IMR-90 (cell line): ENCODE measurements around the gene DZANK1. TPM values are rescaled to one million over a fixed set of nuclear protein-coding genes. Genes with fewer than 3 reads are reported as not detected.
A peak's percentile ranks its signal among the peaks of the same experiment; 100 is the strongest.

Experiments used
- ATAC-seq: fragments of 200-7000 bp; cut with Tn5 transposase; 2 replicates; pipeline ENCODE4 v1.9.1; 2020; ENCODE audit warnings: low read depth, mild to moderate bottlenecking, moderate library complexity
- BruUV-seq: library from RNA; stranded (reverse); fragments of 400-500 nt; replicated peaks from 2 replicates; lab custom pipeline; 2021; lab: Mats Ljungman, UMichigan
- CTCF ChIA-PET: fragments of 300-600 bp; formaldehyde crosslinking; extraction: SDS; loops from one replicate; lab custom pipeline; 2021; ENCODE audit warnings: antibody characterized with exemption; lab: Yijun Ruan, JAX
- POLR2A ChIA-PET: fragments of 300-600 bp; sonication (Branson Sonifier 250); formaldehyde crosslinking; loops from one replicate; lab custom pipeline; 2022; ENCODE audit warnings: antibody characterized with exemption; ENCODE audit not compliant: unreplicated experiment; lab: Charles Lee
- DNase-seq: peaks from one replicate; pipeline ENCODE4 v3.0.0; 2013
- H2AFZ ChIP-seq: replicated peaks from 2 replicates; pipeline ENCODE3; 2013; ENCODE audit warnings: low read length, mild to moderate bottlenecking; ENCODE audit not compliant: poor library complexity
- H2AK5ac ChIP-seq: 2 replicates; pipeline ENCODE4 v1.6.1; 2013; ENCODE audit warnings: low read depth, low read length, inconsistent platforms
- H2AK9ac ChIP-seq: replicated peaks from 2 replicates; pipeline ENCODE3; 2013; ENCODE audit warnings: mild to moderate bottlenecking, low read depth, low read length, moderate library complexity; ENCODE audit not compliant: poor library complexity
- H2BK120ac ChIP-seq: 2 replicates; pipeline ENCODE4 v1.6.1; 2013; ENCODE audit warnings: low read depth, low read length, inconsistent platforms
- H2BK15ac ChIP-seq: 3 replicates; pipeline ENCODE4 v1.6.1; 2013; ENCODE audit warnings: low read depth, low read length, inconsistent platforms
- H2BK20ac ChIP-seq: 2 replicates; pipeline ENCODE4 v1.6.1; 2013; ENCODE audit warnings: low read depth, mild to moderate bottlenecking, inconsistent platforms, low read length, moderate library complexity
- H2BK5ac ChIP-seq: 2 replicates; pipeline ENCODE4 v1.6.1; 2013; ENCODE audit warnings: mild to moderate bottlenecking, low read depth, low read length, inconsistent platforms; ENCODE audit not compliant: poor library complexity, severe bottlenecking
- H3K14ac ChIP-seq: replicated peaks from 2 replicates; pipeline ENCODE4 v1.6.1; 2013; ENCODE audit warnings: low read depth, low read length, inconsistent platforms
- H3K18ac ChIP-seq: 2 replicates; pipeline ENCODE4 v1.6.1; 2013; ENCODE audit warnings: low read depth, low read length, control low read depth
- H3K23ac ChIP-seq: 2 replicates; pipeline ENCODE4 v1.6.1; 2013; ENCODE audit warnings: low read depth, low read length, inconsistent platforms
- H3K27ac ChIP-seq: 2 replicates; pipeline ENCODE4 v1.5.1; 2013; ENCODE audit warnings: mild to moderate bottlenecking, control low read depth, low read length; ENCODE audit not compliant: insufficient read depth
- H3K27me3 ChIP-seq: 2 replicates; pipeline ENCODE4 v1.6.1; 2013; ENCODE audit warnings: low read length; ENCODE audit not compliant: control insufficient read depth, insufficient read depth
- H3K36me3 ChIP-seq: 2 replicates; pipeline ENCODE4 v1.6.1; 2013; ENCODE audit warnings: low read length, mixed read lengths; ENCODE audit not compliant: control insufficient read depth, insufficient read depth
- H3K4ac ChIP-seq: 2 replicates; pipeline ENCODE4 v1.6.1; 2013; ENCODE audit warnings: low read depth, low read length, inconsistent platforms
- H3K4me1 ChIP-seq: 2 replicates; pipeline ENCODE4 v1.6.1; 2013; ENCODE audit warnings: low read length, mixed read lengths; ENCODE audit not compliant: control insufficient read depth, insufficient read depth
- H3K4me2 ChIP-seq: 2 replicates; pipeline ENCODE4 v1.6.1; 2013; ENCODE audit warnings: low read depth, mild to moderate bottlenecking, control low read depth, low read length, moderate library complexity
- H3K4me3 ChIP-seq: 2 replicates; pipeline ENCODE4 v1.5.1; 2013; ENCODE audit warnings: low read depth, mild to moderate bottlenecking, control low read depth, low read length, moderate library complexity; ENCODE audit not compliant: insufficient read depth
- H3K56ac ChIP-seq: 2 replicates; pipeline ENCODE4 v1.6.1; 2013; ENCODE audit warnings: low read length, inconsistent platforms; ENCODE audit not compliant: insufficient read depth; ENCODE audit errors: extremely low read depth
- H3K79me1 ChIP-seq, 2 experiments: 2 replicates each; pipeline ENCODE4 v1.6.1; 2013; ENCODE audit warnings: low read length in 2 of 2, inconsistent platforms in 1 of 2, low read depth in 1 of 2
- H3K9ac ChIP-seq: 2 replicates; pipeline ENCODE4 v1.6.1; 2013; ENCODE audit warnings: low read depth, low read length, control low read depth
- H3K9me1 ChIP-seq: 2 replicates; pipeline ENCODE4 v1.6.1; 2013; ENCODE audit warnings: low read length, inconsistent platforms; ENCODE audit not compliant: insufficient read depth
- H3K9me3 ChIP-seq: 2 replicates; pipeline ENCODE4 v1.6.1; 2013; ENCODE audit warnings: low read length; ENCODE audit not compliant: control insufficient read depth, insufficient read depth
- H4K20me1 ChIP-seq: 2 replicates; pipeline ENCODE4 v1.6.1; 2013; ENCODE audit warnings: low read length, inconsistent platforms; ENCODE audit not compliant: insufficient read depth
- H4K5ac ChIP-seq: 2 replicates; pipeline ENCODE4 v1.6.1; 2013; ENCODE audit warnings: mild to moderate bottlenecking, low read depth, low read length, control low read depth
- H4K8ac ChIP-seq, 2 experiments: 2 replicates each; pipeline ENCODE4 v1.6.1; 2013; ENCODE audit warnings: low read depth in 2 of 2, low read length in 2 of 2, control low read depth in 1 of 2, inconsistent platforms in 1 of 2
- H4K91ac ChIP-seq: 2 replicates; pipeline ENCODE4 v1.6.1; 2013; ENCODE audit warnings: low read depth, low read length, inconsistent platforms; ENCODE audit not compliant: insufficient read depth
- CEBPB ChIP-seq: IDR thresholded peaks from 2 replicates; pipeline ENCODE4 v1.6.1; 2012; ENCODE audit warnings: low read depth, low read length, improper control_type of control experiment
- RCOR1 ChIP-seq: IDR thresholded peaks from 2 replicates; pipeline ENCODE4 v1.6.1; 2012; ENCODE audit warnings: mild to moderate bottlenecking, low read length, improper control_type of control experiment; ENCODE audit not compliant: insufficient replicate concordance
- WGBS, 2 experiments: methylation state at CpG; one replicate each; pipeline versions ENCODE4 v1.1.5 to v1.1.7; 2013; ENCODE audit warnings: missing lambda C conversion rate in 2 of 2; ENCODE audit not compliant: insufficient read length in 1 of 2; ENCODE audit errors: extremely low coverage in 2 of 2; 5-methylcytosine and 5-hydroxymethylcytosine counted together
- dilution Hi-C: fragments of 300-500 bp; cut with HindIII; formaldehyde crosslinking; loops from one replicate; pipeline ENCODE4 v1.14.3; 2018; ENCODE audit warnings: low sequenced_read_pairs; ENCODE audit not compliant: unreplicated experiment
- in situ Hi-C: fragments of 300-500 bp; cut with MboI; formaldehyde crosslinking; loops from 3 replicates; pipeline ENCODE4 v1.14.3; 2019; ENCODE audit warnings: low sequenced_read_pairs, inconsistent platforms, mixed read lengths
- intact Hi-C: fragments of 100-400 bp; cut with micrococcal nuclease; formaldehyde crosslinking; loops from 2 replicates; pipeline ENCODE4 v1.10.0; 2022
- polyA plus RNA-seq, 3 experiments: library from polyadenylated mRNA; depleted of rRNA; stranded (reverse); fragments of >200 nt; gene quantifications; 2 replicates each; pipeline ENCODE4 v1.2.3, GENCODE V29; 2012; ENCODE audit warnings: low replicate concordance in 1 of 3
- total RNA-seq: library from RNA; depleted of rRNA; stranded (reverse); fragments of >200 nt; gene quantifications from 2 replicates; pipeline ENCODE4 v1.2.3, GENCODE V29; 2012

Gene DZANK1
- total and polyA plus RNA-seq, 2 of the 4 experiments (the other 2 are of a cell fraction) = 0.54 to 1.1 TPM

DNA sequence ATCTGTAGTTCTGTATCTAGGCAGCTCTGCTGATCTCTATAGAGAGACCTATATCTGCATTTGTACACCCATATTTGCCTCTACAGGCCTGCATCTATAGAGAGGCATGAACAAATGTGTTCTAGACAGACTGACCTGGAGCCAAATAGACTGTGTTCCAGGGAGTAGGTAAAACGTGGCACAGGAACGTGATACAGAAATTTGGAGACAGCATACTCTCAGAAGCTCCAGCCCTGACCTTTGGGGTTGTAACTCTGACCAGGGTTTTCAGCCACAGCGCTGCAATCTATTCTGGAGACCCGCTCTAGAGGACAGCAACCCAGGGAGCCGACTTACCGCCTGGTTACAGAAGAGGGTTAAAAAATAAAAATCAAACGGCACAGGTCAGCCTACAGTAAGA, 29.2 kb upstream of the DZANK1 start:
- Histone ChIP-seq H3K23ac (peak overlapping the region; percentile 60; the same call in 1 of the 2 replicates), H3K4me1 (peaks cover 2% of the 10 kb centered on the region; the same call in 1 of the 2 replicates), H4K91ac (no peak overlapping the region), H2AK9ac (peak overlapping the region; percentile 16), H3K36me3 (peaks cover 4% of the 10 kb centered on the region), H3K4me3 (peak overlapping the region; percentile 92), H3K79me1 (peaks cover 11% of the 10 kb centered on the region in 2 experiments), H2BK5ac (no peak overlapping the region), H4K20me1 (no peaks in the 10 kb centered on the region), H4K5ac (no peak overlapping the region), H2AK5ac (no peak overlapping the region), H3K56ac (peak overlapping the region; percentile 24; the same call in 1 of the 2 replicates), H3K18ac (no peak overlapping the region), H3K9ac (peak overlapping the region; percentile 62), H3K27ac (no peak overlapping the region), H2BK120ac (no peak overlapping the region), H3K9me1 (no peaks in the 10 kb centered on the region), H3K4me2 (peak overlapping the region; percentile 80), H4K8ac (peak overlapping the region in 1 of 2 experiments; percentile 43; a peak in 1 of 4 replicates), H3K27me3 (no peaks in the 10 kb centered on the region), H3K14ac (0 out of 2 replicates have a peak overlapping the region, but pooled peaks have one; percentile 23), H2AFZ (peak overlapping the region; percentile 86), H2BK15ac (no peak overlapping the region), H3K4ac (no peak overlapping the region), H3K9me3 (no peaks in the 10 kb centered on the region), H2BK20ac (no peak overlapping the region)
- intact Hi-C loops = no loop called here
- in situ Hi-C loops = no loop called here
- 38% methylated on average over 2 of the region's 7 CpGs; no CpG with 5 or more reads in 1 of the 2 experiments for WGBS, 2 experiments
- DNase-seq (no peak), ATAC-seq (peak; percentile 4)
- TF ChIP-seq RCOR1 (no peak), CEBPB (no peak)
- dilution Hi-C loops = no loop called here
- no TSS peak for BruUV-seq
- ChIA-PET POLR2A (no interaction called here), CTCF (interaction anchor here (1.3 kb wide), 1 partner anchor 10 kb away, joined by 3 read pairs; no protein-coding TSS in a partner anchor)
